ENCODE measurements around the gene LACTB. TPM values are rescaled to one million over a fixed set of nuclear protein-coding genes. Genes with fewer than 3 reads are reported as not detected.

LACTB gene
- total RNA-seq, 1 donor from 2014 or later, result 10.9 TPM

- Mint-ChIP-seq H3K9me3 (no peaks in the 10 kb centered on the region), H3K27ac (no peak overlapping the region), H3K4me1 (ENCODE audit: unreplicated experiment) (peaks cover 51% of the 10 kb centered on the region), H3K36me3 (no peaks in the 10 kb centered on the region), H3K4me3 (no peak overlapping the region), H3K27me3 (peaks cover 2% of the 10 kb centered on the region)
- TF ChIP-seq CTCF (conservative IDR thresholded peaks at IDR 0.05), result no peak
- DNase-seq (ENCODE audit: extremely low spot score, unreplicated experiment), result no peak
These were observed 40.9 kb upstream of the LACTB start for GRCh38 chr15:63080634-63081250.

- H3K27me3 Mint-ChIP-seq, result peaks cover 2% of the 10 kb centered on the region
- peaks cover 47% of the 10 kb centered on the region for H3K4me1 Mint-ChIP-seq (ENCODE audit: unreplicated experiment)
- no peaks in the 10 kb centered on the region for H3K9me3 Mint-ChIP-seq
- H3K4me3 Mint-ChIP-seq, result no peak overlapping the region
- DNase-seq (ENCODE audit: extremely low spot score, unreplicated experiment), result no peak
- no peaks in the 10 kb centered on the region for H3K36me3 Mint-ChIP-seq
- TF ChIP-seq CTCF (conservative IDR thresholded peaks at IDR 0.05), result no peak
- no peak overlapping the region for H3K27ac Mint-ChIP-seq
These were observed 39.3 kb upstream of the LACTB start for GRCh38 chr15:63082366-63082765.

GRCh38 chr15:63083044-63083443 lies 38.6 kb upstream of the LACTB start:
- Mint-ChIP-seq H3K27me3 (no peaks in the 10 kb centered on the region), H3K27ac (peak overlapping the region; percentile 63), H3K4me1 (ENCODE audit: unreplicated experiment) (peaks cover 40% of the 10 kb centered on the region), H3K4me3 (no peak overlapping the region), H3K9me3 (no peaks in the 10 kb centered on the region), H3K36me3 (no peaks in the 10 kb centered on the region)
- TF ChIP-seq CTCF (conservative IDR thresholded peaks at IDR 0.05), result no peak
- DNase-seq (ENCODE audit: extremely low spot score, unreplicated experiment), result no peak

- no peak overlapping the region for H3K4me3 Mint-ChIP-seq
- no peaks in the 10 kb centered on the region for H3K36me3 Mint-ChIP-seq
- peaks cover 41% of the 10 kb centered on the region for H3K4me1 Mint-ChIP-seq (ENCODE audit: unreplicated experiment)
- no peak for TF ChIP-seq CTCF (conservative IDR thresholded peaks at IDR 0.05)
- no peaks in the 10 kb centered on the region for H3K9me3 Mint-ChIP-seq
- DNase-seq (ENCODE audit: extremely low spot score, unreplicated experiment), result no peak
- peak overlapping the region; percentile 63 for H3K27ac Mint-ChIP-seq
- no peaks in the 10 kb centered on the region for H3K27me3 Mint-ChIP-seq
These were observed 38.1 kb upstream of the LACTB start for GRCh38 chr15:63083541-63083940.

- Mint-ChIP-seq H3K4me3 (no peak overlapping the region), H3K36me3 (no peaks in the 10 kb centered on the region), H3K27ac (no peak overlapping the region), H3K9me3 (no peaks in the 10 kb centered on the region), H3K4me1 (ENCODE audit: unreplicated experiment) (peaks cover 46% of the 10 kb centered on the region), H3K27me3 (no peaks in the 10 kb centered on the region)
- TF ChIP-seq CTCF (conservative IDR thresholded peaks at IDR 0.05), result no peak
- no peak for DNase-seq (ENCODE audit: extremely low spot score, unreplicated experiment)
These were observed 36.9 kb upstream of the LACTB start for GRCh38 chr15:63084806-63085205.

- no peak for DNase-seq (ENCODE audit: extremely low spot score, unreplicated experiment)
- Mint-ChIP-seq H3K36me3 (no peaks in the 10 kb centered on the region), H3K27me3 (no peaks in the 10 kb centered on the region), H3K4me1 (ENCODE audit: unreplicated experiment) (peaks cover 43% of the 10 kb centered on the region), H3K27ac (no peak overlapping the region), H3K4me3 (no peak overlapping the region), H3K9me3 (no peaks in the 10 kb centered on the region)
- no peak for TF ChIP-seq CTCF (conservative IDR thresholded peaks at IDR 0.05)
These were observed 36.4 kb upstream of the LACTB start for GRCh38 chr15:63085289-63085688.

Measured in type B pancreatic cell (in vitro differentiated cells).